Measurements from ENCODE around the gene MBLAC1. TPM values are rescaled to one million over a fixed set of nuclear protein-coding genes. Genes with fewer than 3 reads are reported as not detected.

The MBLAC1 gene
- total RNA-seq, 1 experiment from 2014 or later: 3.5 TPM

- peak; percentile 99 for TF ChIP-seq ZNF281 (CRISPR knock-in tag; IDR thresholded peaks at IDR 0.05)
- no peak for TF ChIP-seq RORB (CRISPR knock-in tag; IDR thresholded peaks at IDR 0.05)
- peak; percentile 91 for TF ChIP-seq SMAD4 (CRISPR knock-in tag; IDR thresholded peaks at IDR 0.05)
- TF ChIP-seq KAT7 (CRISPR knock-in tag; IDR thresholded peaks at IDR 0.05; ENCODE audit: borderline replicate concordance): no peak
- peak; percentile 86 for TF ChIP-seq USF1 (CRISPR knock-in tag; IDR thresholded peaks at IDR 0.05)
- peak; percentile 97 for TF ChIP-seq ESRRA (CRISPR knock-in tag; IDR thresholded peaks at IDR 0.05; ENCODE audit: borderline replicate concordance)
- TF ChIP-seq SP1 (CRISPR knock-in tag; conservative IDR thresholded peaks at IDR 0.05): peak; percentile 80
- TF ChIP-seq ZNF121 (CRISPR knock-in tag; IDR thresholded peaks at IDR 0.05): 0 out of 2 replicates have a peak, but pooled peaks have one; percentile 46
- peak; percentile 98 for TF ChIP-seq ZNF232 (CRISPR knock-in tag; IDR thresholded peaks at IDR 0.05)
- peak; percentile 97 for TF ChIP-seq RELA (CRISPR knock-in tag; IDR thresholded peaks at IDR 0.05; ENCODE audit: borderline replicate concordance)
- peak; percentile 97 for TF ChIP-seq MYBL2 (CRISPR knock-in tag; IDR thresholded peaks at IDR 0.05)
- no peak for TF ChIP-seq ZNF416 (CRISPR knock-in tag; IDR thresholded peaks at IDR 0.05)
- peak; percentile 41; the same call in 1 of the 2 replicates for TF ChIP-seq ZNF532 (CRISPR knock-in tag; IDR thresholded peaks at IDR 0.05; ENCODE audit: borderline replicate concordance)
- peak; percentile 81; the same call in 1 of the 2 replicates for TF ChIP-seq AFF4 (CRISPR knock-in tag; IDR thresholded peaks at IDR 0.05; ENCODE audit: borderline replicate concordance)
- peak; percentile 96 for TF ChIP-seq FOXK1 (CRISPR knock-in tag; IDR thresholded peaks at IDR 0.05)
- no peak for TF ChIP-seq ZNF671 (CRISPR knock-in tag; IDR thresholded peaks at IDR 0.05)
- TF ChIP-seq GABPB1 (CRISPR knock-in tag; IDR thresholded peaks at IDR 0.05): no peak
- no peak for TF ChIP-seq NFATC4 (CRISPR knock-in tag; IDR thresholded peaks at IDR 0.05)
- TF ChIP-seq ZSCAN18 (CRISPR knock-in tag; IDR thresholded peaks at IDR 0.05): no peak
- TF ChIP-seq GRHL2 (CRISPR knock-in tag; IDR thresholded peaks at IDR 0.05; ENCODE audit: insufficient replicate concordance, severe bottlenecking): no peak
- peak; percentile 75 for TF ChIP-seq ZNF263 (CRISPR knock-in tag; IDR thresholded peaks at IDR 0.05; ENCODE audit: low read depth)
Measured at GRCh38 chr7:100177045-100178001, 50.6 kb downstream of the MBLAC1 start, which contains the start of the genes GPC2 and STAG3 (continued).
